22Rv1 (cell line): ENCODE measurements around the gene EPS15.

Source experiments
- CTCF ChIP-seq: fragments of 450-650 bp; IDR thresholded peaks from 2 replicates; pipeline ENCODE4 v1.5.1; 2017; ENCODE audit warnings: mild to moderate bottlenecking
- ZFX ChIP-seq: fragments of 450-650 bp; IDR thresholded peaks from 2 replicates; pipeline ENCODE4 v1.6.1; 2017; ENCODE audit warnings: antibody characterized with exemption, borderline replicate concordance

DNA sequence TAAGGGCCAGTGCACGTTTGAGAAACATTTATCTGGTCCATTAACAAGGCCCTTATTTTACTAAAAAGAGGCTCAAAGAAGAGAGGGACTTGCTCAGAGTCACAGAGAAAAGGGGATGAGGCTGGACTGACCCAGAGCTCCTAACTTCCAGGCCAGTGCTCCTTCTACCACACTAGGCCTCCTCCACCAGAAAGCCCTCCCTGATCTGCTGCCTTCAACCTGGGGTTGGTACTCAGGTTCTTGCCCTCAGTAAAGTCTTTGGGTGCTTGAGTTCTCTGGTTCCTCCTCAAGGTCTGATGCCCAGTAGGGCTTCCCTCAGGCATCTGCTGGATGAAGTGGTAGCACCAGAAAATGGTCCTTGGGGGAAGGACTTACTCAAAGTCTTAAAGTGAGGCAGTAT is 214.7 kb downstream of the EPS15 start:
- no peak for TF ChIP-seq CTCF
- no peak for TF ChIP-seq ZFX
